Mesenchymal stem cell (in vitro differentiated cells and primary cell): ENCODE measurements around the gene TMEM9.

ENCODE experiments used
- DNase-seq: peaks from one replicate; pipeline ENCODE4 v3.0.0-alpha.2; 2013
- H2AFZ ChIP-seq: one replicate; pipeline ENCODE4 v1.6.1; 2013; ENCODE audit warnings: low read depth, mild to moderate bottlenecking, control low read depth, inconsistent platforms, low read length, moderate library complexity
- H2AK5ac ChIP-seq: 2 replicates; pipeline ENCODE4 v1.6.1; 2013; ENCODE audit warnings: low read length, moderate library complexity, mild to moderate bottlenecking, inconsistent platforms; ENCODE audit not compliant: severe bottlenecking
- H2BK120ac ChIP-seq: one replicate; pipeline ENCODE4 v1.6.1; 2013; ENCODE audit warnings: low read depth, mild to moderate bottlenecking, inconsistent platforms, low read length, moderate library complexity
- H2BK12ac ChIP-seq, 2 experiments: one replicate each; pipeline ENCODE4 v1.6.1; 2013; ENCODE audit warnings: inconsistent platforms in 2 of 2, low read length in 2 of 2, mild to moderate bottlenecking in 2 of 2, moderate library complexity in 2 of 2, control low read depth in 1 of 2
- H2BK15ac ChIP-seq: one replicate; pipeline ENCODE4 v1.6.1; 2013; ENCODE audit warnings: mild to moderate bottlenecking, low read depth, inconsistent platforms; ENCODE audit not compliant: poor library complexity, severe bottlenecking
- H2BK5ac ChIP-seq: 2 replicates; pipeline ENCODE4 v1.6.1; 2013; ENCODE audit warnings: low read depth, mild to moderate bottlenecking, low read length, control low read depth, inconsistent platforms; ENCODE audit not compliant: poor library complexity, severe bottlenecking
- H3K14ac ChIP-seq, 2 experiments: one replicate each; pipeline ENCODE4 v1.6.1; 2013; ENCODE audit warnings: inconsistent platforms in 2 of 2, low read length in 2 of 2, control low read depth in 1 of 2, mild to moderate bottlenecking in 1 of 2, moderate library complexity in 1 of 2
- H3K18ac ChIP-seq, 2 experiments: one replicate each; pipeline ENCODE4 v1.6.1; 2013; ENCODE audit warnings: inconsistent platforms in 2 of 2, low read length in 2 of 2, control low read depth in 1 of 2, low read depth in 1 of 2, mild to moderate bottlenecking in 1 of 2
- H3K23ac ChIP-seq, 2 experiments: one replicate each; pipeline ENCODE4 v1.6.1; 2013; ENCODE audit warnings: inconsistent platforms in 2 of 2, low read length in 2 of 2, mild to moderate bottlenecking in 2 of 2, moderate library complexity in 2 of 2, control low read depth in 1 of 2
- H3K27ac ChIP-seq: 2 replicates; pipeline ENCODE4 v1.5.1; 2013; ENCODE audit warnings: mild to moderate bottlenecking, moderate library complexity, low read length, control low read depth, inconsistent platforms; ENCODE audit not compliant: poor library complexity, severe bottlenecking
- H3K27me3 ChIP-seq, 2 experiments: 2 replicates each; pipeline versions ENCODE4 v1.6.1 to v1.7.0; 2013; ENCODE audit warnings: low read length in 2 of 2, mild to moderate bottlenecking in 2 of 2, moderate library complexity in 2 of 2, control low read depth in 1 of 2, inconsistent platforms in 1 of 2; ENCODE audit not compliant: control insufficient read depth in 1 of 2, insufficient read depth in 1 of 2
- H3K36me3 ChIP-seq, 2 experiments: 2 replicates each; pipeline versions ENCODE4 v1.6.1 to v1.7.0; 2013; ENCODE audit warnings: low read length in 2 of 2, control low read depth in 1 of 2, inconsistent platforms in 1 of 2, low read depth in 1 of 2, mild to moderate bottlenecking in 1 of 2; ENCODE audit not compliant: insufficient read depth in 2 of 2, control insufficient read depth in 1 of 2
- H3K4ac ChIP-seq, 2 experiments: one replicate each; pipeline ENCODE4 v1.6.1; 2013; ENCODE audit warnings: inconsistent platforms in 2 of 2, low read length in 2 of 2, mild to moderate bottlenecking in 2 of 2, moderate library complexity in 2 of 2, control low read depth in 1 of 2, low read depth in 1 of 2
- H3K4me1 ChIP-seq: 2 replicates; pipeline ENCODE4 v1.6.1; 2013; ENCODE audit warnings: low read depth, low read length, control low read depth; ENCODE audit not compliant: control insufficient read depth, insufficient read depth
- H3K4me2 ChIP-seq: 2 replicates; pipeline ENCODE4 v1.6.1; 2013; ENCODE audit warnings: low read length, mild to moderate bottlenecking, inconsistent platforms; ENCODE audit not compliant: poor library complexity, severe bottlenecking
- H3K4me3 ChIP-seq, 2 experiments: 2 replicates each; pipeline versions ENCODE4 v1.5.1 to v1.7.0; 2013; ENCODE audit warnings: low read length in 2 of 2, mild to moderate bottlenecking in 2 of 2, control low read depth in 1 of 2, low read depth in 1 of 2; ENCODE audit not compliant: insufficient read depth in 1 of 2
- H3K79me1 ChIP-seq: replicated peaks from 2 replicates; pipeline ENCODE4 v1.6.1; 2013; ENCODE audit warnings: mild to moderate bottlenecking, control low read depth, low read length, inconsistent platforms; ENCODE audit not compliant: poor library complexity, severe bottlenecking
- H3K9ac ChIP-seq: 2 replicates; pipeline ENCODE4 v1.7.0; 2013; ENCODE audit warnings: mild to moderate bottlenecking, low read length, moderate library complexity
- H3K9me3 ChIP-seq: 2 replicates; pipeline ENCODE4 v1.7.0; 2013; ENCODE audit warnings: mild to moderate bottlenecking, low read length; ENCODE audit not compliant: control insufficient read depth
- H4K8ac ChIP-seq: one replicate; pipeline ENCODE4 v1.6.1; 2013; ENCODE audit warnings: inconsistent platforms, mild to moderate bottlenecking, low read length, moderate library complexity
- H4K91ac ChIP-seq: one replicate; pipeline ENCODE4 v1.6.1; 2013; ENCODE audit warnings: mild to moderate bottlenecking, low read length, inconsistent platforms
- WGBS: methylation state at CpG from one replicate; pipeline ENCODE4 v1.1.7; 2013; ENCODE audit warnings: mixed read lengths; 5-methylcytosine and 5-hydroxymethylcytosine counted together

Gene TMEM9

GRCh38 chr1:201112173-201112731 lies 42.0 kb downstream of the TMEM9 start, which contains the start of gene CACNA1S:
Gene CACNA1S (minus strand): TSS chr1:201112426. CDS start chr1:201112339, 87 bp downstream.
- 79% methylated on average over 5 of the region's 9 CpGs for WGBS
- Histone ChIP-seq H2BK12ac (no peak within 1 kb of the TSS), H3K9ac (no peak within 1 kb of the TSS), H3K4me1 (peaks cover 15% of the 10 kb centered on the region), H3K4me3 (peak within 1 kb of the TSS in 1 of 2 experiments; percentile 24), H3K79me1 (peaks cover 3% of the 10 kb centered on the region), H2BK15ac (no peak within 1 kb of the TSS), H3K27me3 (peaks cover 18 to 36% of the 10 kb centered on the region in 2 experiments), H3K14ac (no peak within 1 kb of the TSS), H3K18ac (no peak within 1 kb of the TSS), H4K8ac (no peak within 1 kb of the TSS), H3K4ac (no peak within 1 kb of the TSS), H2BK5ac (no peak within 1 kb of the TSS), H3K4me2 (no peak within 1 kb of the TSS), H3K23ac (no peak within 1 kb of the TSS), H3K27ac (no peak within 1 kb of the TSS), H2AK5ac (no peak within 1 kb of the TSS), H3K9me3 (no peaks in the 10 kb centered on the region), H4K91ac (no peak within 1 kb of the TSS), H2AFZ (no peak within 1 kb of the TSS), H3K36me3 (peaks cover 0 to 4% of the 10 kb centered on the region in 2 experiments), H2BK120ac (no peak within 1 kb of the TSS)
- no peak for DNase-seq

GRCh38 chr1:201111672-201112071 lies 42.6 kb downstream of the TMEM9 start:
- Histone ChIP-seq H2BK5ac (no peak overlapping the region), H2BK120ac (no peak overlapping the region), H3K9me3 (no peaks in the 10 kb centered on the region), H3K79me1 (peaks cover 3% of the 10 kb centered on the region), H4K8ac (no peak overlapping the region), H3K18ac (no peak overlapping the region), H2AK5ac (no peak overlapping the region), H3K27ac (no peak overlapping the region), H2BK12ac (no peak overlapping the region), H3K36me3 (peaks cover 0 to 4% of the 10 kb centered on the region in 2 experiments), H2AFZ (no peak overlapping the region), H3K4me2 (no peak overlapping the region), H3K4me3 (no peak overlapping the region), H3K27me3 (peaks cover 18 to 42% of the 10 kb centered on the region in 2 experiments), H3K9ac (no peak overlapping the region), H3K4me1 (peaks cover 15% of the 10 kb centered on the region), H4K91ac (no peak overlapping the region), H3K4ac (no peak overlapping the region), H3K23ac (no peak overlapping the region), H3K14ac (no peak overlapping the region), H2BK15ac (no peak overlapping the region)
- WGBS = 88% methylated on average over 3 of the region's 3 CpGs
- no peak for DNase-seq

GRCh38 chr1:201111156-201111555 lies 43.1 kb downstream of the TMEM9 start:
- H2BK5ac ChIP-seq = no peak overlapping the region
- 79% methylated on average over 7 of the region's 7 CpGs for WGBS
- no peak for DNase-seq
- H4K91ac ChIP-seq = no peak overlapping the region
- H2BK15ac ChIP-seq = no peak overlapping the region
- no peak overlapping the region for H3K14ac ChIP-seq
- peaks cover 18 to 44% of the 10 kb centered on the region in 2 experiments for H3K27me3 ChIP-seq
- H3K4me3 ChIP-seq = no peak overlapping the region
- no peak overlapping the region for H3K4me2 ChIP-seq
- no peak overlapping the region for H3K18ac ChIP-seq
- no peak overlapping the region for H3K27ac ChIP-seq
- peaks cover 3% of the 10 kb centered on the region for H3K79me1 ChIP-seq
- H3K9ac ChIP-seq = no peak overlapping the region
- no peaks in the 10 kb centered on the region for H3K9me3 ChIP-seq
- H3K4ac ChIP-seq = no peak overlapping the region
- H2AFZ ChIP-seq = no peak overlapping the region
- no peak overlapping the region for H3K23ac ChIP-seq
- H4K8ac ChIP-seq = no peak overlapping the region
- H2BK12ac ChIP-seq = no peak overlapping the region
- H2BK120ac ChIP-seq = no peak overlapping the region
- peaks cover 0 to 4% of the 10 kb centered on the region in 2 experiments for H3K36me3 ChIP-seq
- H3K4me1 ChIP-seq = peaks cover 15% of the 10 kb centered on the region
- no peak overlapping the region for H2AK5ac ChIP-seq

- Histone ChIP-seq H3K14ac (no peak overlapping the region), H3K36me3 (peaks cover 0 to 3% of the 10 kb centered on the region in 2 experiments), H3K27me3 (peaks cover 18 to 46% of the 10 kb centered on the region in 2 experiments), H2BK5ac (no peak overlapping the region), H4K8ac (no peak overlapping the region), H3K9ac (no peak overlapping the region), H2AFZ (no peak overlapping the region), H2BK120ac (no peak overlapping the region), H3K4ac (no peak overlapping the region), H3K23ac (no peak overlapping the region), H2AK5ac (no peak overlapping the region), H3K27ac (no peak overlapping the region), H4K91ac (no peak overlapping the region), H3K9me3 (no peaks in the 10 kb centered on the region), H3K4me1 (peaks cover 15% of the 10 kb centered on the region), H2BK15ac (no peak overlapping the region), H3K4me3 (no peak overlapping the region), H2BK12ac (no peak overlapping the region), H3K18ac (no peak overlapping the region), H3K4me2 (no peak overlapping the region), H3K79me1 (peaks cover 3% of the 10 kb centered on the region)
- WGBS = 100% methylated on average over 2 of the region's 5 CpGs
- DNase-seq = no peak
These were observed 43.7 kb downstream of the TMEM9 start for GRCh38 chr1:201110616-201111015.
